DOHH2 (cell line): ENCODE results near the gene STUB1.

Source experiments
- H3F3A ChIP-seq: fragments of 200-600 bp; sonication (generic), shearing (Covaris generic); 2 replicates; pipeline ENCODE4 v1.6.0; 2016; ENCODE audit warnings: antibody characterized with exemption, mild to moderate bottlenecking; ENCODE audit not compliant: control insufficient read depth, insufficient read depth
- H3K27ac ChIP-seq: fragments of 200-600 bp; sonication (generic); 2 replicates; pipeline ENCODE4 v1.5.1; 2014; ENCODE audit warnings: low read depth, mild to moderate bottlenecking, low read length, moderate library complexity
- H3K27me3 ChIP-seq: fragments of 200-600 bp; sonication (generic); 2 replicates; pipeline ENCODE4 v1.6.1; 2014; ENCODE audit warnings: mild to moderate bottlenecking, low read length, mixed read lengths; ENCODE audit not compliant: control insufficient read depth
- H3K36me3 ChIP-seq: fragments of 200-600 bp; sonication (generic); 2 replicates; pipeline ENCODE4 v1.6.1; 2014; ENCODE audit warnings: mild to moderate bottlenecking, low read length, moderate library complexity, mixed read lengths; ENCODE audit not compliant: control insufficient read depth
- H3K4me1 ChIP-seq: fragments of 200-600 bp; sonication (generic); 2 replicates; pipeline ENCODE4 v1.6.1; 2014; ENCODE audit warnings: mild to moderate bottlenecking, low read length, mixed read lengths; ENCODE audit not compliant: control insufficient read depth
- H3K4me2 ChIP-seq: fragments of 200-600 bp; sonication (generic); 2 replicates; pipeline ENCODE4 v1.6.0; 2014; ENCODE audit warnings: mild to moderate bottlenecking, low read length, moderate library complexity
- H3K4me3 ChIP-seq: fragments of 200-600 bp; sonication (generic); 2 replicates; pipeline ENCODE4 v1.5.1; 2014; ENCODE audit warnings: mild to moderate bottlenecking, low read length, mixed read lengths
- H3K79me2 ChIP-seq: fragments of 200-600 bp; sonication (generic); 2 replicates; pipeline ENCODE4 v1.6.1; 2014; ENCODE audit warnings: mild to moderate bottlenecking, low read length, mixed read lengths; ENCODE audit not compliant: control insufficient read depth
- H3K9me2 ChIP-seq: fragments of 200-600 bp; sonication (generic); replicated peaks from 2 replicates; pipeline ENCODE4 v1.6.1; 2014; ENCODE audit warnings: mild to moderate bottlenecking, low read length, mixed read lengths; ENCODE audit not compliant: control insufficient read depth
- H3K9me3 ChIP-seq: fragments of 200-600 bp; sonication (generic); 2 replicates; pipeline ENCODE4 v1.6.1; 2014; ENCODE audit warnings: antibody characterized with exemption, low read length, mixed read lengths; ENCODE audit not compliant: control insufficient read depth, insufficient read depth
- H4K20me1 ChIP-seq: fragments of 200-600 bp; sonication (generic); 2 replicates; pipeline ENCODE4 v1.6.0; 2014; ENCODE audit warnings: low read depth, mild to moderate bottlenecking, antibody characterized with exemption, low read length, moderate library complexity; ENCODE audit not compliant: control insufficient read depth, insufficient read depth
- EZH2phosphoT487 ChIP-seq: fragments of 200-600 bp; sonication (generic); IDR thresholded peaks from 2 replicates; pipeline ENCODE4 v1.6.1; 2017; ENCODE audit warnings: borderline replicate concordance, mild to moderate bottlenecking, antibody characterized with exemption, low read length, moderate library complexity, mixed read lengths
- TF ChIP-seq, protein P1 (sequence below): fragments of 200-600 bp; sonication (generic); IDR thresholded peaks from one replicate; pipeline ENCODE4 v1.5.1; 2014; ENCODE audit warnings: antibody characterized with exemption, mild to moderate bottlenecking, low read depth, low read length; ENCODE audit not compliant: poor library complexity, severe bottlenecking

STUB1 gene

DNA sequence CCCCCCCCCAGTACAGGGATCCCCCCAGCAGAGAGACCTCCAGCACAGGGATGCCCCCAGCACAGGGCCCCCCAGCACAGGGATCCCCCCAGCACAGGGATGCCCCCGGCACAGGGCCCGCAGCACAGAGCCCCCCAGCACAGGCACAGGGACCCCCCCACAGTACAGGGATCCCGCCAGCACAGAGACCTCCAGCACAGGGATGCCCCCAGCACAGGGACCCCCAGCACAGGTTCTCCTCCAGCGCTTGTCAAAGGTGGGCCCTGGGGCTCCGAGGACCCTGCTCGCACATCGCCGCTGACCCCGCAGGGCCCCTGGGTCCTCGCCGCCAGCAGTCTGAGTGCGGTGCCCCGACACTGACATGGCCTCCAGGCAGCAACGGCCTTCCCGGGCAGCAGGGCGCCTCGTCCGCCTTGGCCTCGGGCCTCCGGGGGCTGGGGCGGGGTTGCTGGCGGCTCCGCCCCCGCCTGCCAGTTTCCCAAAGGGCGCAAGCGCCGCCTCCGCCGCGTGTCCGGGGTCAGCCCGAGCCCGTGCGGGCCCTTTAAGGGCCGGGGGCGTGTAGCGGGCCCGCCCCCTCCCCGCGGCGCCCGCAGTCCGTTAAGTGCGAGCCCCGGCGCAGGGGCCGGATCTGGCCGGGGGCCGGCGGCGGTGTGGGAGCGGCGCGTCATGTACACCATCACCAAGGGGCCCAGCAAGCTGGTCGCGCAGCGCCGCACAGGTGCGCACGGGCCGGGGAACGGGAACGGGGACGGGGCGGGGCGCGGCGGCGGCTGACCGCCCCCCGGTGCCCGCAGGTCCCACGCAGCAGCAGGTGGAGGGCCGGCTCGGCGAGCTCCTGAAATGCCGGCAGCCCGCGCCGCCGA is 38.7 kb upstream of the STUB1 start, which contains the start of gene MCRIP2:
Gene MCRIP2 (plus strand): TSS at position 503 of the 863 bp plus-strand sequence. CDS start 164 bp downstream, at position 667.
- H3K4me3 ChIP-seq = peak within 1 kb of the TSS; percentile 92
- H3K4me2 ChIP-seq = peak within 1 kb of the TSS; percentile 92
- H3K79me2 ChIP-seq = peaks cover 59% of the 10 kb centered on the region
- no peaks in the 10 kb centered on the region for H3K27me3 ChIP-seq
- H4K20me1 ChIP-seq = no peaks in the 10 kb centered on the region
- peak within 1 kb of the TSS; percentile 52 for H3K27ac ChIP-seq
- H3K9me3 ChIP-seq = no peaks in the 10 kb centered on the region
- H3K9me2 ChIP-seq = no peaks in the 10 kb centered on the region
- TF ChIP-seq, protein P1, sequence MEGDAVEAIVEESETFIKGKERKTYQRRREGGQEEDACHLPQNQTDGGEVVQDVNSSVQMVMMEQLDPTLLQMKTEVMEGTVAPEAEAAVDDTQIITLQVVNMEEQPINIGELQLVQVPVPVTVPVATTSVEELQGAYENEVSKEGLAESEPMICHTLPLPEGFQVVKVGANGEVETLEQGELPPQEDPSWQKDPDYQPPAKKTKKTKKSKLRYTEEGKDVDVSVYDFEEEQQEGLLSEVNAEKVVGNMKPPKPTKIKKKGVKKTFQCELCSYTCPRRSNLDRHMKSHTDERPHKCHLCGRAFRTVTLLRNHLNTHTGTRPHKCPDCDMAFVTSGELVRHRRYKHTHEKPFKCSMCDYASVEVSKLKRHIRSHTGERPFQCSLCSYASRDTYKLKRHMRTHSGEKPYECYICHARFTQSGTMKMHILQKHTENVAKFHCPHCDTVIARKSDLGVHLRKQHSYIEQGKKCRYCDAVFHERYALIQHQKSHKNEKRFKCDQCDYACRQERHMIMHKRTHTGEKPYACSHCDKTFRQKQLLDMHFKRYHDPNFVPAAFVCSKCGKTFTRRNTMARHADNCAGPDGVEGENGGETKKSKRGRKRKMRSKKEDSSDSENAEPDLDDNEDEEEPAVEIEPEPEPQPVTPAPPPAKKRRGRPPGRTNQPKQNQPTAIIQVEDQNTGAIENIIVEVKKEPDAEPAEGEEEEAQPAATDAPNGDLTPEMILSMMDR = no peak
- TF ChIP-seq EZH2phosphoT487 = no peak
- peaks cover 15% of the 10 kb centered on the region for H3F3A ChIP-seq
- H3K4me1 ChIP-seq = peaks cover 50% of the 10 kb centered on the region
- H3K36me3 ChIP-seq = peaks cover 16% of the 10 kb centered on the region

DNA sequence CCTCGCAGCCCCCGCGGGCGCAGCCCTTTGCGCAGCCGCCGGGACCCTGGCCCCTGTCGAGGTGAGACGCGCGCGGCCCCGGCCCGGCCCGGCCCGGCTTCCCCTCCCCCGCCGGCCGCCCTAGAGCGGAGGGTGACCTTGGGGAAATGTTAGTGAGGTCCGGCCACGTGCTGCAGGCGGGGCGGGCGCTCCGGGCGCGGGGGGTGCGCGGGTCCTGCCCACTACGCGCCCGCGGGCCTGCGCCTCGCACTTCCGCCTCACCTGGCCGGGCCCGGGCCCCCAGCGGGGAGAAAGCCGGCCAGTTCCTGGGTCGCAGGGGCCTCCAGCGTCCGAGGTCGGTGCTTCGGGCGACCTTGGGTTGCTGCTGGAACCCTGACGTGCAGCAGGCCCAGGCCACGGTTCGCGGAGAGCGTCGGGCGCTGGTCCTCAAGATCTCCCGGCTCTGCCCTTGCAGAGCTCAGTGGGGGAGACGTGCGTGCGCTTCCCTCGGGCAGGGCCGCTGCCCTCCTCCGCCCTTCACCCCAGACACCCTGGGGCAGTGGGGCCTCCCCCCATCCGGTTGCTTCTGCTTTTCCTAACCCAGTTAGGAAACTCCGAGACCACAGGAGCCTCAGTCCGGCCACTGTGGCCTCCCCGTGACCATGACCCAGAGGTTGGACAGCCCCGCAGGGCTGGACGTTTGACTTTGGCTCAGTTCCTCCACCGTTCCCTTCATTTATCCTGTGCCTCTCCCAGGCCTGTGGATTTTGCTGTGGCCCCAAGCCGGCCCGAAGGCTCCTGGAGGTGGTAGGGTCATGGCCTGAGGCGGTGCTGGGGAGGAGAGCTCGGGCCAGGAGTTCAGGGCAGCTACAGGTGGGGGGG is 37.8 kb upstream of the STUB1 start:
- H4K20me1 ChIP-seq = no peaks in the 10 kb centered on the region
- H3K27ac ChIP-seq = peak overlapping the region; percentile 52
- H3K4me1 ChIP-seq = peaks cover 53% of the 10 kb centered on the region
- H3K4me2 ChIP-seq = peak overlapping the region; percentile 92
- peaks cover 15% of the 10 kb centered on the region for H3F3A ChIP-seq
- H3K9me2 ChIP-seq = no peaks in the 10 kb centered on the region
- TF ChIP-seq EZH2phosphoT487 = no peak
- TF ChIP-seq, protein P1 = no peak
- peak overlapping the region; percentile 92 for H3K4me3 ChIP-seq
- no peaks in the 10 kb centered on the region for H3K27me3 ChIP-seq
- peaks cover 24% of the 10 kb centered on the region for H3K36me3 ChIP-seq
- peaks cover 68% of the 10 kb centered on the region for H3K79me2 ChIP-seq
- H3K9me3 ChIP-seq = no peaks in the 10 kb centered on the region

DNA sequence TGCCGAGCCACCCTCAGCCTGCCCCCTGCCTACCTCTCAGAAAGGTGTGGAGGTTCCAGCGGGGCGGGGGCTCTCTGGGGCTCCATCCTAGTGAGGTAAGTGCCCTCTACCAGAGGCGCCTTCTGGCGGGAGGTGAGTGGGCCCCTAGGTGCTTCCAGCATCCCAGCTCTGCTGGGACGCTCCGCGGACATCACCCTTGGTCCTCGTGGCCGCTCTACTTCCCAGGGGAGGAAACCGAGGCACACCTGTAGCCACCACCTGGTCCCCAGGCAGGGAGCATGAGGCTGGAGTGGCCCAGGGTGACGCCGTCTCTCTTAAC is 37.2 kb upstream of the STUB1 start:
- Histone ChIP-seq H3K27me3 (no peaks in the 10 kb centered on the region), H3K79me2 (peaks cover 74% of the 10 kb centered on the region), H3F3A (peaks cover 15% of the 10 kb centered on the region), H3K9me3 (no peaks in the 10 kb centered on the region), H3K4me2 (peak overlapping the region; percentile 92), H3K36me3 (peaks cover 28% of the 10 kb centered on the region), H3K9me2 (no peaks in the 10 kb centered on the region), H3K4me1 (peaks cover 53% of the 10 kb centered on the region), H3K27ac (peak overlapping the region; percentile 52; the same call in 1 of the 2 replicates), H3K4me3 (peak overlapping the region; percentile 92), H4K20me1 (no peaks in the 10 kb centered on the region)
- TF ChIP-seq, protein P1 = no peak
- no peak for TF ChIP-seq EZH2phosphoT487
